Kidney (tissue), 14 donors: Measurements from ENCODE around the gene IFTAP. TPM values are rescaled to one million over a fixed set of nuclear protein-coding genes. Genes with fewer than 3 reads are reported as not detected.

Experiments used
- DNase-seq, 5 donors: peaks; one replicate each; pipeline ENCODE4 v3.0.0-alpha.2; 2013 to 2020
- FAIRE-seq: peaks from 2 replicates; lab custom pipeline; 2012; peaks lifted over from hg19 to GRCh38; lab: Jason Lieb, UNC
- H3K27ac ChIP-seq, 2 donors: one replicate each; pipeline ENCODE4 v1.7.0; 2013; ENCODE audit warnings: low read depth in 2 of 2, low read length in 2 of 2, inconsistent platforms in 1 of 2
- H3K27me3 ChIP-seq: one replicate; pipeline ENCODE4 v1.7.1; 2013; ENCODE audit warnings: low read length, inconsistent platforms; ENCODE audit not compliant: control insufficient read depth, insufficient read depth
- H3K36me3 ChIP-seq, 3 donors: one replicate each; pipeline versions ENCODE4 v1.7.0 to v1.7.1; 2013; ENCODE audit warnings: low read length in 3 of 3, control low read depth in 1 of 3, inconsistent platforms in 1 of 3; ENCODE audit not compliant: insufficient read depth in 3 of 3, control insufficient read depth in 2 of 3
- H3K4me1 ChIP-seq, 3 donors: one replicate each; pipeline versions ENCODE4 v1.7.0 to v1.7.1; 2013; ENCODE audit warnings: low read length in 3 of 3, inconsistent platforms in 1 of 3, low read depth in 1 of 3; ENCODE audit not compliant: control insufficient read depth in 2 of 3, insufficient read depth in 2 of 3
- H3K4me3 ChIP-seq, 3 donors: one replicate each; pipeline versions ENCODE4 v1.7.0 to v1.8.1; 2013; ENCODE audit warnings: low read length in 3 of 3, control low read depth in 1 of 3, inconsistent platforms in 1 of 3
- H3K9ac ChIP-seq, 3 donors: one replicate each; pipeline versions ENCODE4 v1.7.0 to v1.7.1; 2013; ENCODE audit warnings: low read length in 3 of 3, control low read depth in 1 of 3, inconsistent platforms in 1 of 3
- H3K9me3 ChIP-seq, 3 donors: one replicate each; pipeline versions ENCODE4 v1.7.0 to v1.7.1; 2013; ENCODE audit warnings: low read length in 3 of 3, control low read depth in 1 of 3, inconsistent platforms in 1 of 3; ENCODE audit not compliant: control insufficient read depth in 2 of 3, insufficient read depth in 1 of 3
- CTCF ChIP-seq: IDR thresholded peaks from 3 replicates; pipeline ENCODE4 v1.5.1; 2012; ENCODE audit warnings: mild to moderate bottlenecking, moderate library complexity, borderline replicate concordance; ENCODE audit not compliant: insufficient read depth; ENCODE audit errors: extremely low read depth
- intact Hi-C: fragments of 100-400 bp; cut with DNase I; formaldehyde crosslinking; loops from one replicate; pipeline ENCODE4 v1.11.1; 2022
- polyA plus RNA-seq: library from polyadenylated mRNA; stranded (reverse); fragments of 350-450 nt; fragmentation: Illumina TruSeq; extraction: RNeasy Lipid Tissue Mini Kit (QIAGEN cat#74804); gene quantifications from one replicate; pipeline ENCODE4 v1.2.3, GENCODE V29; 2014; ENCODE audit warnings: low read depth, low replicate concordance; ENCODE audit not compliant: insufficient read depth
- total RNA-seq: library from RNA; stranded (reverse); fragmentation: NEBNext Ultra II Directional; extraction: Animal tissue kit (Norgen Biotek cat#: 25700); gene quantifications from one replicate; pipeline ENCODE4 v1.2.1, GENCODE V29; 2021
- donor health status: control.
- donor health status: control.
- donor health status: control.
- donor health status: control.
- donor health status: control.
- donor health status: DM: yes; HTN: yes; CAD: no.
- donor health status: Normal renal cell carcinoma (clear cell type).

The IFTAP gene
- total and polyA plus RNA-seq, 2 donors from 2014 or later, result 13.4 to 49.3 TPM

- Histone ChIP-seq H3K27me3 (no peaks in the 10 kb centered on the region), H3K4me3 (no peak overlapping the region), H3K4me1 (no peaks in the 10 kb centered on the region), H3K9me3 (no peaks in the 10 kb centered on the region), H3K27ac (no peak overlapping the region), H3K36me3 (no peaks in the 10 kb centered on the region), H3K9ac (no peak overlapping the region)
- no peak for FAIRE-seq
- DNase-seq, result no peak
- no peak for TF ChIP-seq CTCF
- intact Hi-C loops, result no loop called here
Measured at GRCh38 chr11:36605221-36606216, 11.2 kb downstream of the IFTAP start.

GRCh38 chr11:36608491-36609199, 14.3 kb downstream of the IFTAP start:
- Histone ChIP-seq H3K4me1 (no peaks in the 10 kb centered on the region), H3K9me3 (no peaks in the 10 kb centered on the region), H3K27ac (no peak overlapping the region), H3K9ac (no peak overlapping the region), H3K36me3 (no peaks in the 10 kb centered on the region), H3K4me3 (no peak overlapping the region), H3K27me3 (no peaks in the 10 kb centered on the region)
- TF ChIP-seq CTCF, result no peak
- intact Hi-C loops, result no loop called here
- FAIRE-seq (no peak), DNase-seq (no peak)

- H3K9me3 ChIP-seq, result no peaks in the 10 kb centered on the region
- no peak for DNase-seq
- intact Hi-C loops, result no loop called here
- no peak overlapping the region for H3K9ac ChIP-seq
- H3K36me3 ChIP-seq, result no peaks in the 10 kb centered on the region
- no peak for FAIRE-seq
- H3K27me3 ChIP-seq, result no peaks in the 10 kb centered on the region
- no peak overlapping the region for H3K27ac ChIP-seq
- no peaks in the 10 kb centered on the region for H3K4me1 ChIP-seq
- H3K4me3 ChIP-seq, result no peak overlapping the region
- TF ChIP-seq CTCF, result no peak
Measured at GRCh38 chr11:36609383-36609782, 15.1 kb downstream of the IFTAP start.
